ENCODE data around the gene ICA1L. TPM values are rescaled to one million over a fixed set of nuclear protein-coding genes. Genes with fewer than 3 reads are reported as not detected.

Gene ICA1L
- total and polyA plus RNA-seq, 2 of the 13 experiments (the other 11 are each of a cell fraction or from before 2014, with no cell fraction given) = 1.5 to 2.4 TPM

GRCh38 chr2:202870431-202871299, 901 bp downstream of the ICA1L start (continued):
- TF ChIP-seq, protein P1, sequence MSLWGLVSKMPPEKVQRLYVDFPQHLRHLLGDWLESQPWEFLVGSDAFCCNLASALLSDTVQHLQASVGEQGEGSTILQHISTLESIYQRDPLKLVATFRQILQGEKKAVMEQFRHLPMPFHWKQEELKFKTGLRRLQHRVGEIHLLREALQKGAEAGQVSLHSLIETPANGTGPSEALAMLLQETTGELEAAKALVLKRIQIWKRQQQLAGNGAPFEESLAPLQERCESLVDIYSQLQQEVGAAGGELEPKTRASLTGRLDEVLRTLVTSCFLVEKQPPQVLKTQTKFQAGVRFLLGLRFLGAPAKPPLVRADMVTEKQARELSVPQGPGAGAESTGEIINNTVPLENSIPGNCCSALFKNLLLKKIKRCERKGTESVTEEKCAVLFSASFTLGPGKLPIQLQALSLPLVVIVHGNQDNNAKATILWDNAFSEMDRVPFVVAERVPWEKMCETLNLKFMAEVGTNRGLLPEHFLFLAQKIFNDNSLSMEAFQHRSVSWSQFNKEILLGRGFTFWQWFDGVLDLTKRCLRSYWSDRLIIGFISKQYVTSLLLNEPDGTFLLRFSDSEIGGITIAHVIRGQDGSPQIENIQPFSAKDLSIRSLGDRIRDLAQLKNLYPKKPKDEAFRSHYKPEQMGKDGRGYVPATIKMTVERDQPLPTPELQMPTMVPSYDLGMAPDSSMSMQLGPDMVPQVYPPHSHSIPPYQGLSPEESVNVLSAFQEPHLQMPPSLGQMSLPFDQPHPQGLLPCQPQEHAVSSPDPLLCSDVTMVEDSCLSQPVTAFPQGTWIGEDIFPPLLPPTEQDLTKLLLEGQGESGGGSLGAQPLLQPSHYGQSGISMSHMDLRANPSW (CRISPR knock-in tag; IDR thresholded peaks at IDR 0.05; ENCODE audit: borderline replicate concordance) = no peak
- TF ChIP-seq NCOA2 (CRISPR knock-in tag; IDR thresholded peaks at IDR 0.05) (no peak), ZNF138 (CRISPR knock-in tag; IDR thresholded peaks at IDR 0.05; ENCODE audit: low read depth) (peak; percentile 67; the same call in 1 of the 2 replicates)

- BruUV-seq (replicated peaks) = no TSS peak
- no peaks in the 10 kb centered on the region for H3K4me1 ChIP-seq (ENCODE audit: insufficient read depth, low read length)
- TF ChIP-seq, protein P2, sequence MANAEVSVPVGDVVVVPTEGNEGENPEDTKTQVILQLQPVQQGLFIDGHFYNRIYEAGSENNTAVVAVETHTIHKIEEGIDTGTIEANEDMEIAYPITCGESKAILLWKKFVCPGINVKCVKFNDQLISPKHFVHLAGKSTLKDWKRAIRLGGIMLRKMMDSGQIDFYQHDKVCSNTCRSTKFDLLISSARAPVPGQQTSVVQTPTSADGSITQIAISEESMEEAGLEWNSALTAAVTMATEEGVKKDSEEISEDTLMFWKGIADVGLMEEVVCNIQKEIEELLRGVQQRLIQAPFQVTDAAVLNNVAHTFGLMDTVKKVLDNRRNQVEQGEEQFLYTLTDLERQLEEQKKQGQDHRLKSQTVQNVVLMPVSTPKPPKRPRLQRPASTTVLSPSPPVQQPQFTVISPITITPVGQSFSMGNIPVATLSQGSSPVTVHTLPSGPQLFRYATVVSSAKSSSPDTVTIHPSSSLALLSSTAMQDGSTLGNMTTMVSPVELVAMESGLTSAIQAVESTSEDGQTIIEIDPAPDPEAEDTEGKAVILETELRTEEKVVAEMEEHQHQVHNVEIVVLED (CRISPR knock-in tag; IDR thresholded peaks at IDR 0.05; ENCODE audit: borderline replicate concordance) = no peak
- TF ChIP-seq EP300 (IDR thresholded peaks at IDR 0.05; ENCODE audit: low read depth in 2 of 2, low read length in 2 of 2) = no peak
- no peak for TF ChIP-seq EP300 (CRISPR knock-in tag; IDR thresholded peaks at IDR 0.05; ENCODE audit: borderline replicate concordance)
- no peak for TF ChIP-seq ZNF564 (CRISPR knock-in tag; IDR thresholded peaks at IDR 0.05)
- TF ChIP-seq FOXO4 (CRISPR knock-in tag; conservative IDR thresholded peaks at IDR 0.05) = no peak
- TF ChIP-seq ZNF678 (CRISPR knock-in tag; IDR thresholded peaks at IDR 0.05) = no peak
- no peak for TF ChIP-seq ZNF589 (CRISPR knock-in tag; conservative IDR thresholded peaks at IDR 0.05)
- TF ChIP-seq ZNF24 (IDR thresholded peaks at IDR 0.05) = no peak
- no peak for TF ChIP-seq ZNF747 (CRISPR knock-in tag; IDR thresholded peaks at IDR 0.05; ENCODE audit: borderline replicate concordance)
- TF ChIP-seq, protein P3, sequence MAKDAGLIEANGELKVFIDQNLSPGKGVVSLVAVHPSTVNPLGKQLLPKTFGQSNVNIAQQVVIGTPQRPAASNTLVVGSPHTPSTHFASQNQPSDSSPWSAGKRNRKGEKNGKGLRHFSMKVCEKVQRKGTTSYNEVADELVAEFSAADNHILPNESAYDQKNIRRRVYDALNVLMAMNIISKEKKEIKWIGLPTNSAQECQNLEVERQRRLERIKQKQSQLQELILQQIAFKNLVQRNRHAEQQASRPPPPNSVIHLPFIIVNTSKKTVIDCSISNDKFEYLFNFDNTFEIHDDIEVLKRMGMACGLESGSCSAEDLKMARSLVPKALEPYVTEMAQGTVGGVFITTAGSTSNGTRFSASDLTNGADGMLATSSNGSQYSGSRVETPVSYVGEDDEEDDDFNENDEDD (CRISPR knock-in tag; IDR thresholded peaks at IDR 0.05; ENCODE audit: borderline replicate concordance) = no peak
- no peak for TF ChIP-seq ARID2 (CRISPR knock-in tag; IDR thresholded peaks at IDR 0.05; ENCODE audit: borderline replicate concordance)
Observed at GRCh38 chr2:202861987-202862386, 9.6 kb downstream of the ICA1L start.

More at GRCh38 chr2:202861987-202862386, 9.6 kb downstream of the ICA1L start:
- Histone ChIP-seq H3K4me2 (ENCODE audit: low read depth, low read length) (no peak overlapping the region), H3K27ac (ENCODE audit: extremely low read length, insufficient read depth, low read length) (no peak overlapping the region), H3K79me2 (ENCODE audit: insufficient read depth, low read length) (no peaks in the 10 kb centered on the region), H3K27me3 (ENCODE audit: control insufficient read depth in 1 of 2, insufficient read depth in 2 of 2, low read length in 2 of 2) (no peaks in the 10 kb centered on the region), H3K9ac (ENCODE audit: insufficient read depth, low read depth, low read length) (no peak overlapping the region), H3K9me3 (ENCODE audit: low read length) (no peaks in the 10 kb centered on the region), H4K20me1 (ENCODE audit: insufficient read depth, low read length) (no peaks in the 10 kb centered on the region), H3K4me3 (replicated peaks in 1 of 3; ENCODE audit: insufficient read depth in 1 of 3, low read depth in 2 of 3, low read length in 3 of 3) (no peak overlapping the region), H3K36me3 (replicated peaks in 1 of 2; ENCODE audit: control insufficient read depth in 1 of 2, insufficient read depth in 2 of 2, low read length in 2 of 2) (no peaks in the 10 kb centered on the region), H2AFZ (ENCODE audit: low read length) (no peak overlapping the region)
- 97% methylated on average over 3 of the region's 3 CpGs for WGBS (ENCODE audit: low lambda C conversion rate)
- FAIRE-seq = no peak
- in situ Hi-C loops (cut with HindIII; ENCODE audit: extremely low pct_ligation_motif_present, low pct_unique_long_range_greater_than_20kb) (no loop called here), intact Hi-C loops (cut with micrococcal nuclease; ENCODE audit: unreplicated experiment) (no loop called here)
- POLR2A ChIA-PET = no interaction called here
- no peak for ATAC-seq
- no peak for DNase-seq (ENCODE audit: low spot score)
- CTCF ChIA-PET (ENCODE audit: low intra/inter-chr PET ratio, low total read pairs) = no interaction called here

All from HepG2 (cell line).